GM03348 (cell line): ENCODE measurements around the gene CCDC93.
A peak's percentile ranks its signal among the peaks of the same experiment; 100 is the strongest.

Experiments
- DNase-seq: peaks from one replicate; pipeline ENCODE4 v3.0.0; 2012; ENCODE audit warnings: low spot score

CCDC93 gene

GRCh38 chr2:117917223-117917917 is 96.5 kb downstream of the CCDC93 start:
- DNase-seq: peak; percentile 20

GRCh38 chr2:117902933-117903332 is 110.9 kb downstream of the CCDC93 start:
- DNase-seq: no peak

GRCh38 chr2:117888897-117889296 is 125.0 kb downstream of the CCDC93 start:
- DNase-seq: no peak

- DNase-seq: no peak
Observed at GRCh38 chr2:117885308-117885707, 128.6 kb downstream of the CCDC93 start.

GRCh38 chr2:117879003-117879402 is 134.9 kb downstream of the CCDC93 start:
- no peak for DNase-seq

GRCh38 chr2:117875786-117876185 is 138.1 kb downstream of the CCDC93 start:
- no peak for DNase-seq
